ENCODE data around the gene DPP3. TPM values are rescaled to one million over a fixed set of nuclear protein-coding genes. Genes with fewer than 3 reads are reported as not detected.
"Not testable (repeated sequence)": the region's sequence is repeated elsewhere in the genome, so short reads cannot be mapped to it uniquely, and the experiment has no call there.

Gene DPP3
- total RNA-seq, 4 donors from 2014 or later, result 32.8 to 116 (median 53.4) TPM

GRCh38 chr11:66462010-66462409 is 18.2 kb upstream of the DPP3 start:
- no peak overlapping the region for H3K4me3 ChIP-seq
- in situ Hi-C loops (cut with MboI; ENCODE audit: low pct_ligation_motif_present in 1 of 4, low pct_unique_long_range_greater_than_20kb in 1 of 4, low sequenced_read_pairs in 3 of 4), result no loop called here
- TF ChIP-seq POLR2A (IDR thresholded peaks at IDR 0.05), result no peak
- TF ChIP-seq CTCF (IDR thresholded peaks at IDR 0.05), result no peak
- no peak for TF ChIP-seq EP300 (IDR thresholded peaks at IDR 0.05; ENCODE audit: low read depth)
- TF ChIP-seq POLR2AphosphoS5 (IDR thresholded peaks at IDR 0.05), result no peak

DNA sequence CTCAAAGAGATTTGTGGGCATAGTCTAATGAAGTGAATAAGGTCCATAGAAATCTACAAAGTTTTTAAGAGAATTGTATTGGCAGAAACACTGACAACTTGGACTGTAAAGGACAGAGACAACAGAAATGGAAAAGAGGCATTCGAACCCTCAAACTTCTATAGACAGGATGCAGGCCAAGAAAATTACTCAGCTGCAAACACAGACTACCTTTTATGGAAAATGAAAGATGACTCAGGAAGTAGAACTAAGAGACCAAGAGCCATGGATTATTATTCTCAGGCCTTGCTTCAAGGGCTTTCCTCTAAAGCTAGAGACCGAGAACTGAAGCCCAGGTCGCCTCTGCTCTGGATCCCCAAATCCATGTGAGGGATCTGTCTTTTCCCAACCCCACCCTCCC is 17.3 kb upstream of the DPP3 start:
- 88 to 95% methylated on average over 3 of the region's 3 CpGs for WGBS, 2 donors (ENCODE audit: low coverage in 1 of 2)
- no peak for DNase-seq
- Histone ChIP-seq H3K4me3 (no peak overlapping the region), H3K27me3 (no peaks in the 10 kb centered on the region), H3K4me1 (peaks cover 7 to 16% (median 11%) of the 10 kb centered on the region in 4 donors), H3K9me3 (no peaks in the 10 kb centered on the region), H3K36me3 (no peaks in the 10 kb centered on the region), H3K27ac (no peak overlapping the region)
- intact Hi-C loops (cut with DNase I; ENCODE audit: low total_unique reads) (no loop called here), in situ Hi-C loops (cut with MboI; ENCODE audit: low pct_ligation_motif_present in 1 of 4, low pct_unique_long_range_greater_than_20kb in 1 of 4, low sequenced_read_pairs in 3 of 4) (no loop called here)
- TF ChIP-seq POLR2A (IDR thresholded peaks at IDR 0.05) (no peak), POLR2AphosphoS5 (IDR thresholded peaks at IDR 0.05) (no peak), EP300 (IDR thresholded peaks at IDR 0.05; ENCODE audit: low read depth) (no peak), CTCF (IDR thresholded peaks at IDR 0.05) (no peak)

More at GRCh38 chr11:66462010-66462409, 18.2 kb upstream of the DPP3 start:
- Histone ChIP-seq H3K27me3 (no peaks in the 10 kb centered on the region), H3K4me1 (peaks cover 0 to 8% (median 3%) of the 10 kb centered on the region in 4 donors), H3K9me3 (no peaks in the 10 kb centered on the region), H3K36me3 (no peaks in the 10 kb centered on the region), H3K27ac (no peak overlapping the region)
- no peak for DNase-seq
- intact Hi-C loops (cut with DNase I; ENCODE audit: low total_unique reads), result no loop called here

DNA sequence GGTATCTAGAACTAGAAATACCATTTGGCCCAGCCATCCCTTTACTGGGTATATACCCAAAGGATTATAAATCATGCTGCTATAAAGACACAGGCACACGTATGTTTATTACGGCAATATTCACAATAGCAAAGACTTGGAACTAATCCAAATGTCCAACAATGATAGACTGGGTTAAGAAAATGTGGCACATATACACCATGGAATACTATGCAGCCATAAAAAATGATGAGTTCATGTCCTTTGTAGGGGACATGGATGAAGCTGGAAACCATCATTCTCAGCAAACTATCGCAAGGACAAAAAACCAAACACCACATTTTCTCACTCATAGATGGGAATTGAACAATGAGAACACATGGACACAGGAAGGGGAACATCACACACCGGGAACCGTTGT is 16.1 kb upstream of the DPP3 start:
- in situ Hi-C loops (cut with MboI; ENCODE audit: low pct_ligation_motif_present in 1 of 4, low pct_unique_long_range_greater_than_20kb in 1 of 4, low sequenced_read_pairs in 3 of 4); H3K27me3 ChIP-seq; H3K27ac ChIP-seq; DNase-seq; H3K4me3 ChIP-seq; intact Hi-C loops (cut with DNase I; ENCODE audit: low total_unique reads); H3K36me3 ChIP-seq; H3K9me3 ChIP-seq: not testable (repeated sequence)
- H3K4me1 ChIP-seq, result peaks cover 9 to 20% (median 14%) of the 10 kb centered on the region in 4 donors
- 70 to 77% methylated on average over 5 of the region's 5 CpGs for WGBS, 2 donors (ENCODE audit: low coverage in 1 of 2)

- DNase-seq, result no peak
- H3K4me3 ChIP-seq, result no peak overlapping the region
- no peak overlapping the region for H3K27ac ChIP-seq
- H3K36me3 ChIP-seq, result no peaks in the 10 kb centered on the region
- in situ Hi-C loops (cut with MboI; ENCODE audit: low pct_ligation_motif_present in 1 of 4, low pct_unique_long_range_greater_than_20kb in 1 of 4, low sequenced_read_pairs in 3 of 4), result no loop called here
- peaks cover 9 to 20% (median 14%) of the 10 kb centered on the region in 4 donors for H3K4me1 ChIP-seq
- intact Hi-C loops (cut with DNase I; ENCODE audit: low total_unique reads), result no loop called here
- H3K9me3 ChIP-seq, result no peaks in the 10 kb centered on the region
- WGBS, 2 donors (ENCODE audit: low coverage in 1 of 2), result 100% methylated on average over 1 of the region's 1 CpG; no CpG with 5 or more reads in 1 of the 2 donors
- H3K27me3 ChIP-seq, result no peaks in the 10 kb centered on the region
- TF ChIP-seq POLR2A (IDR thresholded peaks at IDR 0.05), result no peak
- no peak for TF ChIP-seq POLR2AphosphoS5 (IDR thresholded peaks at IDR 0.05)
- no peak for TF ChIP-seq CTCF (IDR thresholded peaks at IDR 0.05)
- TF ChIP-seq EP300 (IDR thresholded peaks at IDR 0.05; ENCODE audit: low read depth), result no peak
These were observed 15.3 kb upstream of the DPP3 start for GRCh38 chr11:66464916-66465315.

All from transverse colon (tissue), 4 donors.